DMS 273 treated with DMSO at 0.1 percent for 48 hours (cell line): Measurements from ENCODE around the gene ARHGEF16.

Source experiments
- DNase-seq: peaks from one replicate; lab custom pipeline; 2025; lab: John Stamatoyannopoulos, UW

The ARHGEF16 gene

GRCh38 chr1:3468236-3469103 is 14.0 kb downstream of the ARHGEF16 start:
- DNase-seq: no peak

GRCh38 chr1:3469104-3469848 is 14.8 kb downstream of the ARHGEF16 start:
- no peak for DNase-seq

- DNase-seq: no peak
These were observed 15.6 kb downstream of the ARHGEF16 start for GRCh38 chr1:3469849-3470649.

- DNase-seq: no peak
These were observed 16.3 kb downstream of the ARHGEF16 start for GRCh38 chr1:3470650-3471355.

- DNase-seq: no peak
These were observed 17.1 kb downstream of the ARHGEF16 start for GRCh38 chr1:3471356-3472087.

GRCh38 chr1:3472088-3472850 is 17.8 kb downstream of the ARHGEF16 start:
- no peak for DNase-seq

- no peak for DNase-seq
These were observed 18.4 kb downstream of the ARHGEF16 start for GRCh38 chr1:3472906-3473305.

- DNase-seq: no peak
These were observed 18.9 kb downstream of the ARHGEF16 start for GRCh38 chr1:3473381-3473844.

GRCh38 chr1:3474016-3474415 is 19.6 kb downstream of the ARHGEF16 start:
- DNase-seq: no peak

GRCh38 chr1:3474421-3474820 is 20.0 kb downstream of the ARHGEF16 start:
- no peak for DNase-seq

- no peak for DNase-seq
These were observed 21.5 kb downstream of the ARHGEF16 start for GRCh38 chr1:3475839-3476573.

- DNase-seq: no peak
These were observed 22.2 kb downstream of the ARHGEF16 start for GRCh38 chr1:3476666-3477065.

GRCh38 chr1:3477241-3477995 is 23.0 kb downstream of the ARHGEF16 start:
- no peak for DNase-seq

- DNase-seq: no peak
These were observed 23.7 kb downstream of the ARHGEF16 start for GRCh38 chr1:3478187-3478586.

GRCh38 chr1:3479511-3480368 is 25.3 kb downstream of the ARHGEF16 start:
- no peak for DNase-seq

GRCh38 chr1:3480369-3480719 is 25.9 kb downstream of the ARHGEF16 start:
- no peak for DNase-seq

- no peak for DNase-seq
These were observed 26.6 kb downstream of the ARHGEF16 start for GRCh38 chr1:3481046-3481445.

GRCh38 chr1:3481836-3482375 is 27.4 kb downstream of the ARHGEF16 start:
- no peak for DNase-seq
